Right lobe of liver (tissue), 6 donors: Measurements from ENCODE around the gene PGM1. TPM values are rescaled to one million over a fixed set of nuclear protein-coding genes. Genes with fewer than 3 reads are reported as not detected.

Experiments used
- ATAC-seq, 4 donors: fragments of 200-7000 bp; cut with Tn5 transposase; one replicate each; pipeline ENCODE4 v1.9.1; 2020; ENCODE audit warnings: mild to moderate bottlenecking in 4 of 4, moderate library complexity in 4 of 4
- DNase-seq, 3 donors: peaks; one replicate each; pipeline ENCODE4 v3.0.0-alpha.2; 2020
- H3K27ac ChIP-seq, 3 donors: fragments of 200-600 bp; one replicate each; pipeline ENCODE4 v1.8.0; 2022
- H3K27me3 ChIP-seq, 2 donors: fragments of 200-600 bp; one replicate each; pipeline ENCODE4 v1.8.0; 2022
- H3K36me3 ChIP-seq, 4 donors: fragments of 200-600 bp; sonication (generic) in 1 of 4; one replicate each; pipeline versions ENCODE4 v1.5.1 to v1.8.0; 2017 to 2022; ENCODE audit warnings: control low read depth in 1 of 4
- H3K4me1 ChIP-seq, 4 donors: fragments of 200-600 bp; sonication (generic) in 1 of 4; one replicate each; pipeline versions ENCODE4 v1.5.1 to v1.8.0; 2017 to 2022; ENCODE audit warnings: control low read depth in 1 of 4
- H3K4me3 ChIP-seq, 3 donors: fragments of 200-600 bp; one replicate each; pipeline ENCODE4 v1.8.0; 2022
- H3K9me3 ChIP-seq, 4 donors: fragments of 200-600 bp; sonication (generic) in 1 of 4; one replicate each; pipeline versions ENCODE4 v1.5.1 to v1.8.0; 2017 to 2022; ENCODE audit warnings: control low read depth in 1 of 4
- CTCF ChIP-seq, 4 donors: fragments of 200-600 bp in 3 of 4; fragments of 450-650 bp in 1 of 4; IDR thresholded peaks; one replicate each; pipeline versions ENCODE4 v1.5.1 to v1.8.0; 2016 to 2022; ENCODE audit warnings: antibody characterized with exemption in 4 of 4, mild to moderate bottlenecking in 2 of 4
- POLR2A ChIP-seq: fragments of 450-650 bp; IDR thresholded peaks from one replicate; pipeline ENCODE4 v1.6.1; 2017; ENCODE audit warnings: antibody characterized with exemption, mild to moderate bottlenecking
- WGBS: methylation state at CpG from one replicate; pipeline ENCODE4 v1.1.6; 2018; ENCODE audit warnings: low coverage, low lambda C conversion rate; ENCODE audit not compliant: insufficient coverage; ENCODE audit errors: missing lambda C conversion rate; 5-methylcytosine and 5-hydroxymethylcytosine counted together
- intact Hi-C, 2 donors: fragments of 100-400 bp; cut with DNase I; formaldehyde crosslinking; loops; one replicate each; pipeline versions ENCODE4 v1.11.2 to v1.14.1; 2022
- total RNA-seq, 6 experiments: library from RNA; depleted of rRNA in 2 of 6; stranded (reverse); fragments of >200 nt in 2 of 6; fragmentation: NEBNext Ultra II Directional in 3 of 6; extraction: Animal tissue kit (Norgen Biotek cat#: 25700) in 3 of 6; gene quantifications; one replicate each; pipeline versions ENCODE4 v1.1.0 to v1.2.4, GENCODE V29; 2016 to 2023
- donor health status: DM: no; HTN: yes; CAD: no.
- donor health status: DM: no; HTN: no; CAD: no.
- donor health status: DM: no; HTN: no; CAD: no.
- donor health status: DM: no; HTN: yes; CAD: no.
- donor health status: DM: no; HTN: yes; CAD: no.

The PGM1 gene
- total RNA-seq, 6 experiments from 2014 or later = 127 to 220 (median 157) TPM

GRCh38 chr1:63548877-63549276 lies 44.3 kb upstream of the PGM1 start:
- TF ChIP-seq POLR2A (no peak), CTCF (IDR thresholded peaks at IDR 0.05) (no peak)
- Histone ChIP-seq H3K4me1 (no peaks in the 10 kb centered on the region), H3K27me3 (no peaks in the 10 kb centered on the region), H3K9me3 (no peaks in the 10 kb centered on the region), H3K36me3 (no peaks in the 10 kb centered on the region), H3K4me3 (no peak overlapping the region), H3K27ac (no peak overlapping the region)
- ATAC-seq = no peak
- WGBS = 89% methylated on average over 13 of the region's 13 CpGs
- intact Hi-C loops = no loop called here
- DNase-seq = no peak

GRCh38 chr1:63555480-63555879 lies 37.7 kb upstream of the PGM1 start:
- intact Hi-C loops = no loop called here
- no peak for TF ChIP-seq CTCF (IDR thresholded peaks at IDR 0.05)
- no peak for TF ChIP-seq POLR2A

GRCh38 chr1:63557365-63557987 lies 35.7 kb upstream of the PGM1 start:
- intact Hi-C loops = no loop called here
- Histone ChIP-seq H3K9me3 (no peaks in the 10 kb centered on the region), H3K36me3 (no peaks in the 10 kb centered on the region), H3K27ac (no peak overlapping the region), H3K4me1 (peaks cover 0 to 5% (median 0%) of the 10 kb centered on the region in 4 donors), H3K4me3 (no peak overlapping the region), H3K27me3 (no peaks in the 10 kb centered on the region)
- 43% methylated on average over 6 of the region's 6 CpGs for WGBS
- peak; percentile 50 to 70 (median 64) for TF ChIP-seq CTCF (IDR thresholded peaks at IDR 0.05)
- TF ChIP-seq POLR2A = no peak
- no peak for DNase-seq
- peak; percentile 58 to 75 (median 66) for ATAC-seq

More at GRCh38 chr1:63555480-63555879, 37.7 kb upstream of the PGM1 start:
- Histone ChIP-seq H3K4me3 (no peak overlapping the region), H3K36me3 (no peaks in the 10 kb centered on the region), H3K9me3 (no peaks in the 10 kb centered on the region), H3K27me3 (no peaks in the 10 kb centered on the region), H3K4me1 (peaks cover 0 to 5% (median 0%) of the 10 kb centered on the region in 4 donors), H3K27ac (no peak overlapping the region)
- DNase-seq (no peak), ATAC-seq (peak in 1 of 4 donors; percentile 29)

GRCh38 chr1:63559357-63559756 lies 33.9 kb upstream of the PGM1 start:
- H3K27ac ChIP-seq = no peak overlapping the region
- intact Hi-C loops = no loop called here
- TF ChIP-seq CTCF (IDR thresholded peaks at IDR 0.05) (no peak), POLR2A (no peak)
- WGBS = 76% methylated on average over 2 of the region's 2 CpGs
- no peaks in the 10 kb centered on the region for H3K27me3 ChIP-seq
- peaks cover 0 to 5% (median 0%) of the 10 kb centered on the region in 4 donors for H3K4me1 ChIP-seq
- DNase-seq (no peak), ATAC-seq (peak in 2 of 4 donors; percentile 78 to 93)
- H3K4me3 ChIP-seq = no peak overlapping the region
- H3K9me3 ChIP-seq = no peaks in the 10 kb centered on the region
- no peaks in the 10 kb centered on the region for H3K36me3 ChIP-seq

- Histone ChIP-seq H3K4me1 (no peaks in the 10 kb centered on the region), H3K27me3 (no peaks in the 10 kb centered on the region), H3K9me3 (no peaks in the 10 kb centered on the region), H3K36me3 (no peaks in the 10 kb centered on the region), H3K27ac (no peak overlapping the region), H3K4me3 (no peak overlapping the region)
- DNase-seq (no peak), ATAC-seq (no peak)
- intact Hi-C loops = no loop called here
- no peak for TF ChIP-seq POLR2A
- TF ChIP-seq CTCF (IDR thresholded peaks at IDR 0.05) = no peak
Measured at GRCh38 chr1:63563745-63564144, 29.5 kb upstream of the PGM1 start.
